Activated T-cell treated with anti-CD3 and anti-CD28 coated beads, Interleukin-2, amount 50 U/mL, for 4 hours (primary cell): Measurements from ENCODE around the gene NEIL1. TPM values are rescaled to one million over a fixed set of nuclear protein-coding genes. Genes with fewer than 3 reads are reported as not detected.
"Not testable (repeated sequence)": the region's sequence is repeated elsewhere in the genome, so short reads cannot be mapped to it uniquely, and the experiment has no call there.

Source experiments
- ATAC-seq, 2 donors: fragments of 200-7000 bp; cut with Tn5 transposase; one replicate each; pipeline ENCODE4 v1.10.0; 2021
- DNase-seq: peaks from one replicate; pipeline ENCODE4 v3.0.0-alpha.2; 2020
- H3K27me3 Mint-ChIP-seq: one replicate; pipeline ENCODE4 v1.8.0; 2021; ENCODE audit warnings: low read depth, mixed read lengths
- H3K36me3 Mint-ChIP-seq: one replicate; pipeline ENCODE4 v1.8.0; 2022; ENCODE audit warnings: mixed read lengths; ENCODE audit not compliant: insufficient read depth
- H3K4me1 Mint-ChIP-seq: one replicate; pipeline ENCODE4 v1.8.0; 2021; ENCODE audit warnings: low read depth, mixed read lengths
- H3K4me3 Mint-ChIP-seq: one replicate; pipeline ENCODE4 v1.8.0; 2021; ENCODE audit warnings: mild to moderate bottlenecking, moderate library complexity, mixed read lengths
- H3K9me3 Mint-ChIP-seq: one replicate; pipeline ENCODE4 v1.8.0; 2021; ENCODE audit warnings: mixed read lengths
- total RNA-seq, 3 donors: library from RNA; stranded (reverse); gene quantifications; one replicate each; pipeline ENCODE4 v1.2.1, GENCODE V29; 2021

NEIL1 gene
- total RNA-seq, 3 donors from 2014 or later = 0.79 to 2.1 (median 2.1) TPM

DNA sequence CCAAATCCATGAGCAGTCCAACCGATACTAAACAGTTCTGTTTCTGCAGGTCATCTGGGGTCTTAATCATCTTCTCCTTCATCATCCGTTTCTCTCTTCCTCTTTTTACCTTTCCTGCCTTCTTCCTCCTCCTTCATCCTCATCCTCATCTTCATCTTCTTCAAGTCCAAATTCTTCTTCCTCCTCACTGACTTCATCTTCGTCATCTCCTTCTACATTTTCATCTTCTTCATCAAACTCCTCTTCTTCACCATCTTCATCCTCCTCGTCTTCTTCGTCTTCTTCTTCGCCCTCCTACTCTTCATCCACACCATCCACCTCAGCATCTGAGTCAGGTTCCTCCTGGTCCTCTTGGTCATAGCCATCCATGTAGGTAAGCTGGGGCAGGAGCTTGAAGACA is 25.1 kb upstream of the NEIL1 start:
- Mint-ChIP-seq H3K36me3 (no peaks in the 10 kb centered on the region), H3K4me1 (no peaks in the 10 kb centered on the region), H3K9me3 (no peaks in the 10 kb centered on the region), H3K4me3 (no peak overlapping the region), H3K27me3 (peaks cover 3% of the 10 kb centered on the region)
- DNase-seq (no peak), ATAC-seq (no peak)

DNA sequence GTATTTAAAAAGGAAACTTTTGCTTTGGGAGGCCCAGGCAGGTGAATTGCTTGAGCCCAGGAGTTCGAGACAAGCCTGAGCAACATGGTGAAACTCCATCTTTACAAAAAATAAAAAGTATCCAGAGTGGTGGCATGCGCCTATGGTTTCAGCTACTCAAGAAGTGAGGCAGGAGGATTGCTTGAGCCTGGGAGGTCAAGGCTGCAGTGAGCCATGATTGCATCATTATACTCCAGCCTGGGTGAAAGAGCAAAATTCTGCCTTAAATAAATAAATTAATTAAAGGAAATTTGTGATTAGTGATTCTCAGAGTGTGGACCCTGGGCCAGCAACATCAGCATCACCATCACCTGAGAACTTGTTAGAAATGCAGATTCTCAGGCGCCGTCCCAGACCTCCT is 20.9 kb upstream of the NEIL1 start:
- H3K9me3 Mint-ChIP-seq = no peaks in the 10 kb centered on the region
- peaks cover 3% of the 10 kb centered on the region for H3K27me3 Mint-ChIP-seq
- no peak overlapping the region for H3K4me3 Mint-ChIP-seq
- DNase-seq = no peak
- no peaks in the 10 kb centered on the region for H3K36me3 Mint-ChIP-seq
- H3K4me1 Mint-ChIP-seq = no peaks in the 10 kb centered on the region
- no peak for ATAC-seq

DNA sequence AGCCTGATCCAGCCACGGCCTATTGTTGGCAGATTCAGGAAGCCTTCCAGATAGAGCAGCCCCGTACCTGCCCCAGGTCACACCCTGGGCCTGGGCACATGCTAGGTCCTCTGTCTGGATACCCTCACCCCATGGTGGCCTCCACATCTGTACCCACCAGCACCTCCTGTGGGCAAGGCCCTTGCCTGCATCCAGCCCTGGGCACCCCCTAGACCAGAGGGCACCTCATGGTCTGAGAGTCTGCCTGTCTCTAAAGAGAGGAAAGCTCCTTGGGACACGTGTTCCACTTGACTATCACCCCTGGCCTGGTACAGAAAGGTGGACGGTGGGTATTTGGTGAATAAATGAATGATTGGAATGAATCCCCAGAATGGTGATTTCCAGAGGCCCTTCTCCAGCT is 19.8 kb upstream of the NEIL1 start:
- H3K27me3 Mint-ChIP-seq = peaks cover 3% of the 10 kb centered on the region
- no peaks in the 10 kb centered on the region for H3K36me3 Mint-ChIP-seq
- ATAC-seq (no peak), DNase-seq (no peak)
- H3K4me1 Mint-ChIP-seq = no peaks in the 10 kb centered on the region
- H3K9me3 Mint-ChIP-seq = no peaks in the 10 kb centered on the region
- H3K4me3 Mint-ChIP-seq = no peak overlapping the region

DNA sequence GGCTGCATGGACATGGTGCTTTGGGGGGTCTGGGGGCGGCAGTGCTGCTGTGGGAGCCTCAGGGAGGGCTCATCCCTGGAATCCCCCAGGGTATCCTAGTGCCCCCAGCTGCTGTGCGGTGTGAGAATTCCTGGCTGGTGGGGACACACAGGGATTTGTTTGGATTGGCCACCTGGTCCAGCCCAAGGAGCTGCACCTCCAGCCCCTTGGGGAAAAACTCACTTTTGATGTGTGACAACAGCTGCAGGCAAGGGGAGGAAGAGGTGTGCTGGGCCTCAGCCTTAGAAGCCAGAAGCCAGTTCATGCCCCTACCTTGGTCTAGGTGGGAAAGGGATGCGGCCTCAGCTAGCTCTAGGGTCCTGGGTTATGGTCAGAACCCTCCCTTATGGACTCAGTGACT is 19.3 kb upstream of the NEIL1 start:
- Mint-ChIP-seq H3K4me3 (no peak overlapping the region), H3K4me1 (no peaks in the 10 kb centered on the region), H3K27me3 (peaks cover 3% of the 10 kb centered on the region), H3K36me3 (no peaks in the 10 kb centered on the region), H3K9me3 (no peaks in the 10 kb centered on the region)
- no peak for ATAC-seq
- no peak for DNase-seq

DNA sequence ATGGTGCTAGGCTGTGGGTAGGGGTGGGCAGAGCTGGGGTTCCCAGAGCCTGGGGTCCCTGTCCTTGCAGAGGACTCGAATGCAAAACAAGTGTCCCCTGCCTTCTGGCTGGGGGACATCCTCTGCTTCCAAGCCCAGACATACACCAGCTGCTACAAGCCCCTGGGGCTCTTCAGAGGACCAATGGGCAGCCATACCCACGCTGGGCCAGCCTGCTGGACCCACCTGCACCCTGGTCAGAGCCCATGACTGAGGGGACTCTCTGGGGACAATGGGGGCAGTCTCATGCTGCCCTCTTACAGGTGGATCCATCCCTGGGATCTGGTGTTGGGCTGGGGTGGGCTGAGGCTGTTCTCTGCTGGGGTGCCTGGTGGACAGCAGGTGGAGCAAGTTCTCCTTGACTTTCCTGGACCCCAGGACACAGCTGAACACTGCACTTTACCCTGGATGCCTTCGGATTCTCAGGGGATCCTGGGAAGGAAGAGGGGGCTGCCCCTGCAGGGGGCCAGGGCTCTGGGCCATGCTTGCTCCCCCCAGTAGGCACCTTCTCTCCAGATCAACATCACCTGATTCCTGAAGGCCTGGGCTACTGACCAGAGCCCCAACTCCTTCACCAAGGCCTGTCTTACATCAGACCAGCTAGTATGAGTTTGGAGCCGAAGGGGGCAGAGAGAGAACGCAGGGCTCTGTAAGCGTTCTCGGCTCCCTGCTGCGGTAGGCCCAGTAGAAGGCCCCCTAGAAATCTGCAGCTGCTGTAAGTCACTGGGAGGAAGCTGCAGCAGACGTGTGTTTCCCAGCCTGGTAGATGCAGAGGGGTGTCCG is 18.1 kb upstream of the NEIL1 start:
- H3K4me1 Mint-ChIP-seq = no peaks in the 10 kb centered on the region
- ATAC-seq (no peak), DNase-seq (no peak)
- no peaks in the 10 kb centered on the region for H3K9me3 Mint-ChIP-seq
- H3K27me3 Mint-ChIP-seq = peaks cover 3% of the 10 kb centered on the region
- no peak overlapping the region for H3K4me3 Mint-ChIP-seq
- no peaks in the 10 kb centered on the region for H3K36me3 Mint-ChIP-seq

DNA sequence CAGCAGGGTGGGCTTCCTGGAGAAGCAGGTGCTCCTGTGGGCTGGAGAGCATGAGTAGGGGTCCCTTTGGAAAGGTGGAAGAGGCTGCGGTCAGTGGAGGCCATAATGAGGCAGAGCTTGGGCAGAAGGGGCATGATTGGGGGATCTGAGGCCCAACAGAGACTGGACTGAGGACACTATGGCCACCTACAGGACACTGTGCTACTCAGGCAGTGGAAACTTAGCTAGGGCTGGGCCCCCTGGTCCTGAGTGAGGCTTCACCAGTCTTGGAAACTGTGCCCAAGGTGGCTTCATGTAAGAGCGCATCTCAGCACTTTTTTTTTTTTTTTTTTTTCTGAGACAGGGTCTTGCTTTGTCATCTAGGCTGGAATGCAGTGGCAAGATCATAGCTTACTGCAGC is 17.3 kb upstream of the NEIL1 start:
- H3K4me3 Mint-ChIP-seq = no peak overlapping the region
- H3K36me3 Mint-ChIP-seq = no peaks in the 10 kb centered on the region
- H3K9me3 Mint-ChIP-seq = no peaks in the 10 kb centered on the region
- no peaks in the 10 kb centered on the region for H3K4me1 Mint-ChIP-seq
- no peaks in the 10 kb centered on the region for H3K27me3 Mint-ChIP-seq
- DNase-seq (no peak), ATAC-seq (no peak)

DNA sequence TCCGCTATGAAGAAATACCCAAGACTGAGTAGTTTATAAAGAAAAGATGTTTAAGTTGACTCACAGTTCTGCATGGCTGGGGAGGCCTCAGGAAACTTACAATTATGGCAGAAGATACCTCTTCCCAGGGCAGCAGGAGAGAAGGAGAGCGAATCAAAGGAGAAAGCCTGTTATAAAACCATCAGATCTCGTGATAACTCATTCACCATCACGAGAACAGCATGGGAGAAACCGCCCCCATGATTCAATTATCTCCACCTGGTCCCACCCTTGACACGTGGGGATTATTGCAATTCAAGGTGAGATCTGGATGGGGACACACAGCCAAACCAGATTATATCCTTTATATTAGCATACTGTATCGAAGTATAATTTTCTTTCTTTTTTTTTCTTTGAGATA is 14.7 kb upstream of the NEIL1 start:
- H3K4me3 Mint-ChIP-seq, H3K27me3 Mint-ChIP-seq, H3K36me3 Mint-ChIP-seq, ATAC-seq, H3K9me3 Mint-ChIP-seq, DNase-seq: not testable (repeated sequence)
- H3K4me1 Mint-ChIP-seq = peaks cover 18% of the 10 kb centered on the region

DNA sequence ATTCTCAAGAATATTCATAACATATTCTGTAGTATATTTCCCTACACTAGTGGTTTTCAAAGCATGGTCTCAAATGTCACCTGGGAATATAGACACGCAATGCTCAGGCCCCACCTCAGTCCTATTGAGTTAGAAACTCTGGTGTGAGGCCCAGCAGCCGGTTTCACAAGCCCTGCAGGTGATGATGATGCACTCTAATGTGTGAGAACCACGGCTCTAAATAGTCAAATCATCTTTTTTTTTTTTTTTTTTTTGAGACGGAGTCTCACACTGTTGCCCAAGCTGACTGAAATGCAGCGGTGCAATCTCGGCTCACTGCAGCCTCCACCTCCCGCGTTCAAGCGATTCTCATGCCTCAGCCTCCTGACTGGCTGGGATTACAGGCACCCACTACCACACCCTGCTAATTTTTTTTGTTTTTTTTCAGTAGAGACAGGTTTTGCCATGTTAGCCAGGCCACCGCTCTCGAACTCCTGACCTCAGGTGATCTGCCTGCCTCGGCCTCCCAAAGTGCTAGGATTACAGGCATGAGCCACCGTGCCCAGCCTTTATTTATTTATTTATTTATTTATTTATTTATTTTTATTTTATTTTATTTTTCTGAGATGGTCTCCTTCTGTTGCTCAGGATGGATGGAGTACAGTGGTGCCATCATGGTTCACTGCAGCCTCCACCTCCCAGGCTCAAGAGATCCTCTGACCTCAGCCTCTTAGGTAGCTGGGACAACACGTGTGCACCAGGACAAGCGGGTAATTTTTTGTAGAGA is 13.0 kb upstream of the NEIL1 start:
- H3K36me3 Mint-ChIP-seq, DNase-seq, ATAC-seq, H3K9me3 Mint-ChIP-seq, H3K4me3 Mint-ChIP-seq, H3K27me3 Mint-ChIP-seq: not testable (repeated sequence)
- peaks cover 20% of the 10 kb centered on the region for H3K4me1 Mint-ChIP-seq

DNA sequence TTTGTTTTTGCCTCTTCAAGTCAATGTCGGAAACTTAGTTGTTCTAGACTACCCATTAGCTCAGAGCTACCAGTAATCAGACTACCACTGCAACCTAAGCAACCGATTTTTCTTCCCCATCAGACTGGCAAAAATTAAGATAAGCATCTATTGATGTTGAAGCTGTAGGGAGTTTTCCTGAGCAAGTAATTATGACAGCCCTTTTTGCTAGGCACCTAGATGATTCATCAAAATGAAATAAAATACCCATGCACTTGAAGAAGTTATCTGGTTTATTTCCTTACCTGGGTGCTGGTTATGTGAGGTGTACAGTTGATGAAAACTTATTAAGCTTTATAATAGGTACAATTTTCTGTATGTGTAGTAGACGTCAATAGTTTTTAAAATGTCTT is 11.5 kb upstream of the NEIL1 start:
- Mint-ChIP-seq H3K36me3 (peaks cover 10% of the 10 kb centered on the region), H3K27me3 (no peaks in the 10 kb centered on the region), H3K9me3 (no peaks in the 10 kb centered on the region), H3K4me3 (peak overlapping the region; percentile 90), H3K4me1 (peaks cover 20% of the 10 kb centered on the region)
- no peak for ATAC-seq
- no peak for DNase-seq

DNA sequence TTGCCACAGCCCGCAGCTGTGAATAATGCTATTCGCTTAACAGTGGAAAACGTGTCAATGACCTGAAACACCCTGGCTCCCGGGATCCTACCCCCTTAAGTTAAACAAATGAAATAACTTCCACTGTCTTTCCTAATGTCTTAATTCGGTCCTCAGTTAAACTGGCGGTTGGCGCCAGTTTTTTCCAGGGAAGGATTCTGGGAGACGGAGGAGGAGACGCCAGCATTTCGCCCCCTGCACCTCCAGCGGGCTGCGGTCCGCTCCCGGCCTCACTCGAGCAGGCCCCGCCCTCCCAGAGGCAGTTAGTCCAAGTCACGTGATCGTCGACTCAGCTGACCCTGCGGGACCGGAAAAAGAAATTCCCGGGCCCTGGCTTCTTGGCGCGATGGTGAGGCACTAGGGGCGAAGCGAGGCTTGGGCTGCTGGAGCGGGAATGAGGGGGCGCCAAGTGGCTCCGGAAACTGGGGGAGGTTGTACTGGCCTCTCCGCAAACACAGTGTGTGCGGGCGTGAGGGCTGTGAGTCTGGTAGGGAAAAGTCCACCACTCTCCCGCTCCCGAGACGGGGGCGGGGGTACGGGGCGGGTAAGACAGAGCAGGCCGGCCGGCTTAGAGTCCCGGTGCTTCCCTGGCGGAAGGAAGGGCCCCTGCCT is 11.0 kb upstream of the NEIL1 start, which contains the start of gene COMMD4:
COMMD4 (plus strand) TSS at position 359 of the 651 bp plus-strand sequence; CDS start at position 386, 27 bp downstream.
- Mint-ChIP-seq H3K36me3 (peaks cover 10% of the 10 kb centered on the region), H3K9me3 (no peaks in the 10 kb centered on the region), H3K27me3 (no peaks in the 10 kb centered on the region), H3K4me1 (peaks cover 20% of the 10 kb centered on the region), H3K4me3 (peak within 1 kb of the TSS; percentile 90)
- ATAC-seq (peak; percentile 86 to 89), DNase-seq (peak; percentile 54)

DNA sequence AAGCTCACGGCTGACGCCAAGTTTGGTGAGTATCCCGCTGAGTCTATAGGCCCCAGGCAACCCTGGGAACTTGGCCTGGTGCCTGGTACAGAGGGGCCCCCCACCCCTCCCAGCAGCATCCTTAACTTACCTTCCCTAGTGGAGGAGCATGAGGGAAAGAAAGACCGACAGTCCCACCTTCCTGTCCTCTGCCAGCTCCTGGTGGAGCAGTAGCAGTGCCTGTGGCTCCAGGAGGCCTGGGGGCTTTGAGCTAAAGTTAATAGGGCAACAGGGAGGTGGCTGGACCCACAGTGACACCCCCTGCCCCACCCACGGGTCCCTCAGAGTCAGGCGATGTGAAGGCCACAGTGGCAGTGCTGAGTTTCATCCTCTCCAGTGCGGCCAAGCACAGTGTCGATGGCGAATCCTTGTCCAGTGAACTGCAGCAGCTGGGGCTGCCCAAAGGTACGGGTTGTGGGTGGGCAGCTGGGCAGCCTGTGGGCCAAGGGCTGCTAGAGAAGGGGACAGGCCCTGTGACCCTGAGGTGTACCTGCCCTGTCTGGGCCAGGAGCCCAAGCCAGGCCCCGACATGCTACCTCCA is 8.1 kb upstream of the NEIL1 start:
- Mint-ChIP-seq H3K4me3 (no peak overlapping the region), H3K36me3 (peaks cover 14% of the 10 kb centered on the region), H3K27me3 (no peaks in the 10 kb centered on the region), H3K4me1 (peaks cover 20% of the 10 kb centered on the region), H3K9me3 (no peaks in the 10 kb centered on the region)
- ATAC-seq = no peak
- DNase-seq = no peak

DNA sequence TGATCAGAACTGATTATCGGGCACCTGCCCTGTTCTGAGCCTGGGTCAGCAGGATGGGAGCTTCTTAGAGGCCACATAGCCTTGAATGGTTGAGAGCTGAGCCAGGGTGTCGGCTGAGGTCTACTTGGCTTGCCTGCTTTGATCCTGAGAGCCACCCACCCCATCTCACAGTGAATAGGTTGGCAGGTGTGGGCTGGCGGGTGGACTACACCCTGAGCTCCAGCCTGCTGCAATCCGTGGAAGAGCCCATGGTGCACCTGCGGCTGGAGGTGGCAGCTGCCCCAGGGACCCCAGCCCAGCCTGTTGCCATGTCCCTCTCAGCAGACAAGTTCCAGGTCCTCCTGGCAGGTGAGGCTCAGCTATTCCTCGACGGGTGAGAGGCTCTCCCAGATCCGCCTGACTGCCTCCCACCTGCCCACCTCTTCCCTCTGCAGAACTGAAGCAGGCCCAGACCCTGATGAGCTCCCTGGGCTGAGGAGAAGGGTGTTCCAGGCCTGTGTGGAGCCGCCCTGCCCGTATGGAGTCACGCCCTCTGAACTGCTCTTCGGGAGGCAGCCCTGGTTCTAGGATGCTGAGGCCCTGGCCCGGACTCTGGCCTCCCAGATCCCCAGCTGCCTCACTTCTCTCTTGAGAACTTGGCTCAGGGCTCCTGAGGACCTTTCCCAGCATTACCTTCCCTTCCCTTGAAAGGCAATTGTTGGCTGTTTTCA is 7.2 kb upstream of the NEIL1 start:
- Mint-ChIP-seq H3K9me3 (no peaks in the 10 kb centered on the region), H3K4me3 (no peak overlapping the region), H3K4me1 (peaks cover 20% of the 10 kb centered on the region), H3K36me3 (peaks cover 14% of the 10 kb centered on the region), H3K27me3 (no peaks in the 10 kb centered on the region)
- no peak for DNase-seq
- no peak for ATAC-seq

DNA sequence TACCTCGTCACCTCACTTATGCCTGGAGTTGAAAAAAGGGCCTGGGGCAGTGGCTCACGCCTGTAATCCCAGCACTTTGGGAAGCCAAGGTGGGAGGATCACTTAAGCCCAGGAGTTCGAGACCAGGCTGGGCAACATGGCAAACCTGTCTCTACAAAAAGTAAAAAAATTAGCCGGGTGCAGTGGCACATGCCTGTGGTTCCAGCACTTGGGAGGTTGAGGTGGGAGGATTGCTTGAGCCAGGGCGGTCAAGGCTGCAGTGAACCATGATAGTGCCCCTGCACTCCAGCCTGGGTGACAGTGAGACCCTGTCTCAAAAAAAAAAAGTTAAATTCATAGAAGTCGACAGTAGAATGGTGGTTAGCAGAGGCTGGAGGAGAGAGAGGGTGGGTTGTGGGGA is 4.6 kb upstream of the NEIL1 start:
- Mint-ChIP-seq H3K36me3 (peaks cover 14% of the 10 kb centered on the region), H3K4me1 (peaks cover 7% of the 10 kb centered on the region), H3K9me3 (no peaks in the 10 kb centered on the region), H3K27me3 (no peaks in the 10 kb centered on the region), H3K4me3 (no peak overlapping the region)
- DNase-seq = no peak
- no peak for ATAC-seq

DNA sequence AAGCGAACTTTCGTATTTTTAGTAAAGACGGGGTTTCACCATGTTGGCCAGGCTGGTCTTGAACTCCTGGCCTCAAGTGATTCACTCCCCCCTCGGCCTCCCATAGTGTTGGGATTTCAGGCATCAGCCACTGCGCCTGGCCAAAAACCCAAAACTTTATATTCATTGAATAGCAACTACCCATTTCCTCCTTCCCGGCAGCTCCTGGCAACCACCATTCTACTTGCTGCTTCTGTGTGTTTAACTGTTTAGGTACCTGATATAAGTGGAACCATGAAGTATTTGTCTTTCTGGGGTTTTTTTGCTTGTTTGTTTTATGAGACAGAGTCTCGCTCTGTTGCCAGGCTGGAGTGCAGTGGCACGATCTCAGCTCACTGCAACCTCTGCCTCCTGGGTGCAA is 2.9 kb upstream of the NEIL1 start:
- not testable (repeated sequence) for H3K4me3 Mint-ChIP-seq, ATAC-seq, DNase-seq, H3K9me3 Mint-ChIP-seq, H3K27me3 Mint-ChIP-seq
- Mint-ChIP-seq H3K4me1 (peaks cover 11% of the 10 kb centered on the region), H3K36me3 (peaks cover 11% of the 10 kb centered on the region)
